HepG2 (cell line): Measurements from ENCODE around the gene EPHX1.
"Not testable (repeated sequence)": the region's sequence is repeated elsewhere in the genome, so short reads cannot be mapped to it uniquely, and the experiment has no call there.

Experiments used
- ADNP ChIP-seq: sonication (generic); formaldehyde crosslinking; IDR thresholded peaks from 2 replicates; pipeline ENCODE4 v1.4.0; 2020; ENCODE audit warnings: missing genetic modification reagents
- EP300 ChIP-seq, 3 experiments: sonication (generic) in 1 of 3; formaldehyde crosslinking in 1 of 3; IDR thresholded peaks; 2 replicates each; pipeline versions ENCODE4 v1.5.1 to v1.6.1; 2011 to 2020; ENCODE audit warnings: low read depth in 2 of 3, low read length in 2 of 3, borderline replicate concordance in 1 of 3, improper control_type of control experiment in 1 of 3, mild to moderate bottlenecking in 1 of 3, missing genetic modification reagents in 1 of 3, moderate library complexity in 1 of 3
- EZH2 ChIP-seq: conservative IDR thresholded peaks from 2 replicates; pipeline ENCODE4 v1.6.1; 2012; ENCODE audit warnings: mild to moderate bottlenecking, low read depth, low read length, moderate library complexity
- HMG20A ChIP-seq: IDR thresholded peaks from 2 replicates; pipeline ENCODE4 v1.6.1; 2016; ENCODE audit warnings: borderline replicate concordance
- PCBP2 ChIP-seq: fragments of 200-400 bp; formaldehyde crosslinking; optimal IDR thresholded peaks from 2 replicates; pipeline ENCODE3; 2018; ENCODE audit warnings: low read length, low read depth; ENCODE audit not compliant: poor library complexity, severe bottlenecking
- SAFB2 ChIP-seq: sonication (generic); formaldehyde crosslinking; IDR thresholded peaks from 2 replicates; pipeline ENCODE4 v1.5.1; 2020; ENCODE audit warnings: missing genetic modification reagents, low read depth, mild to moderate bottlenecking, borderline replicate concordance
- TF ChIP-seq, protein P1 (sequence below): sonication (generic); formaldehyde crosslinking; IDR thresholded peaks from 2 replicates; pipeline ENCODE4 v1.5.0; 2020; ENCODE audit warnings: mild to moderate bottlenecking, missing genetic modification reagents, moderate library complexity
- TF ChIP-seq, protein P2 (sequence below): sonication (generic); formaldehyde crosslinking; IDR thresholded peaks from 2 replicates; pipeline ENCODE4 v1.4.0; 2020; ENCODE audit warnings: missing genetic modification reagents

DNA sequence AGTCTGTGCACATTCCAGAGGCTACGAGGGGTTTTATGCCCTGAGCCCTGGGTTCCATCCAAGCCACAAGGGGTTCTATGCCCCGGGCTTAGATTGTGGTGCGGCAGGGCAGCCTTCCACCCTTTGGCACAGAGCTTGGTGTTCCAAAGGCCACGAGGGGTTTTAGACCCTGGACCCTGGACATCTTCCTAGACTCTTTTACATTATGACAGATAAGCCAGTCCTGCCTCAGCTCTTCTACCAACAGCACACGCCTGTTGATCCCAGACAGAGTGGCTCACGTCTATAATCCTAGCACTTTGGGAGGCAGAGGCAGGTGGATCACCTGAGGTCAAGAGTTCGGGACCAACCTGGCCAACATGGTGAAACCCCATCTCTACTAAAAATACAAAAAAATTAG is 8.8 kb upstream of the EPHX1 start:
- TF ChIP-seq SAFB2 (CRISPR knock-in tag); EZH2; PCBP2; EP300 (IDR thresholded peaks at IDR 0.05; ENCODE audit: low read depth in 2 of 2, low read length in 2 of 2); EP300 (CRISPR knock-in tag; IDR thresholded peaks at IDR 0.05; ENCODE audit: borderline replicate concordance); ADNP (CRISPR knock-in tag); HMG20A: not testable (repeated sequence)
- TF ChIP-seq, protein P1, sequence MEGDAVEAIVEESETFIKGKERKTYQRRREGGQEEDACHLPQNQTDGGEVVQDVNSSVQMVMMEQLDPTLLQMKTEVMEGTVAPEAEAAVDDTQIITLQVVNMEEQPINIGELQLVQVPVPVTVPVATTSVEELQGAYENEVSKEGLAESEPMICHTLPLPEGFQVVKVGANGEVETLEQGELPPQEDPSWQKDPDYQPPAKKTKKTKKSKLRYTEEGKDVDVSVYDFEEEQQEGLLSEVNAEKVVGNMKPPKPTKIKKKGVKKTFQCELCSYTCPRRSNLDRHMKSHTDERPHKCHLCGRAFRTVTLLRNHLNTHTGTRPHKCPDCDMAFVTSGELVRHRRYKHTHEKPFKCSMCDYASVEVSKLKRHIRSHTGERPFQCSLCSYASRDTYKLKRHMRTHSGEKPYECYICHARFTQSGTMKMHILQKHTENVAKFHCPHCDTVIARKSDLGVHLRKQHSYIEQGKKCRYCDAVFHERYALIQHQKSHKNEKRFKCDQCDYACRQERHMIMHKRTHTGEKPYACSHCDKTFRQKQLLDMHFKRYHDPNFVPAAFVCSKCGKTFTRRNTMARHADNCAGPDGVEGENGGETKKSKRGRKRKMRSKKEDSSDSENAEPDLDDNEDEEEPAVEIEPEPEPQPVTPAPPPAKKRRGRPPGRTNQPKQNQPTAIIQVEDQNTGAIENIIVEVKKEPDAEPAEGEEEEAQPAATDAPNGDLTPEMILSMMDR (CRISPR knock-in tag) = not testable (repeated sequence)
- TF ChIP-seq, protein P2, sequence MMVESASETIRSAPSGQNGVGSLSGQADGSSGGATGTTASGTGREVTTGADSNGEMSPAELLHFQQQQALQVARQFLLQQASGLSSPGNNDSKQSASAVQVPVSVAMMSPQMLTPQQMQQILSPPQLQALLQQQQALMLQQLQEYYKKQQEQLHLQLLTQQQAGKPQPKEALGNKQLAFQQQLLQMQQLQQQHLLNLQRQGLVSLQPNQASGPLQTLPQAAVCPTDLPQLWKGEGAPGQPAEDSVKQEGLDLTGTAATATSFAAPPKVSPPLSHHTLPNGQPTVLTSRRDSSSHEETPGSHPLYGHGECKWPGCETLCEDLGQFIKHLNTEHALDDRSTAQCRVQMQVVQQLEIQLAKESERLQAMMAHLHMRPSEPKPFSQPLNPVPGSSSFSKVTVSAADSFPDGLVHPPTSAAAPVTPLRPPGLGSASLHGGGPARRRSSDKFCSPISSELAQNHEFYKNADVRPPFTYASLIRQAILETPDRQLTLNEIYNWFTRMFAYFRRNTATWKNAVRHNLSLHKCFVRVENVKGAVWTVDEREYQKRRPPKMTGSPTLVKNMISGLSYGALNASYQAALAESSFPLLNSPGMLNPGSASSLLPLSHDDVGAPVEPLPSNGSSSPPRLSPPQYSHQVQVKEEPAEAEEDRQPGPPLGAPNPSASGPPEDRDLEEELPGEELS (CRISPR knock-in tag) = not testable (repeated sequence)
